GM13977 (cell line): ENCODE results near the gene TTC28.

Experiments used
- DNase-seq: peaks from one replicate; pipeline ENCODE4 v3.0.0; 2012; ENCODE audit warnings: low spot score
- CTCF ChIP-seq: IDR thresholded peaks from 2 replicates; pipeline ENCODE4 v1.5.1; 2012; ENCODE audit warnings: mild to moderate bottlenecking, control low read depth; ENCODE audit not compliant: insufficient read depth; ENCODE audit errors: extremely low read depth, missing control alignments
- in situ Hi-C: fragments of 300-500 bp; cut with MboI; formaldehyde crosslinking; loops from one replicate; pipeline ENCODE4 v1.12.0; 2022; ENCODE audit warnings: low sequenced_read_pairs, low pct_unique_long_range_greater_than_20kb, mixed read lengths, inconsistent platforms; ENCODE audit not compliant: unreplicated experiment

Gene TTC28

DNA sequence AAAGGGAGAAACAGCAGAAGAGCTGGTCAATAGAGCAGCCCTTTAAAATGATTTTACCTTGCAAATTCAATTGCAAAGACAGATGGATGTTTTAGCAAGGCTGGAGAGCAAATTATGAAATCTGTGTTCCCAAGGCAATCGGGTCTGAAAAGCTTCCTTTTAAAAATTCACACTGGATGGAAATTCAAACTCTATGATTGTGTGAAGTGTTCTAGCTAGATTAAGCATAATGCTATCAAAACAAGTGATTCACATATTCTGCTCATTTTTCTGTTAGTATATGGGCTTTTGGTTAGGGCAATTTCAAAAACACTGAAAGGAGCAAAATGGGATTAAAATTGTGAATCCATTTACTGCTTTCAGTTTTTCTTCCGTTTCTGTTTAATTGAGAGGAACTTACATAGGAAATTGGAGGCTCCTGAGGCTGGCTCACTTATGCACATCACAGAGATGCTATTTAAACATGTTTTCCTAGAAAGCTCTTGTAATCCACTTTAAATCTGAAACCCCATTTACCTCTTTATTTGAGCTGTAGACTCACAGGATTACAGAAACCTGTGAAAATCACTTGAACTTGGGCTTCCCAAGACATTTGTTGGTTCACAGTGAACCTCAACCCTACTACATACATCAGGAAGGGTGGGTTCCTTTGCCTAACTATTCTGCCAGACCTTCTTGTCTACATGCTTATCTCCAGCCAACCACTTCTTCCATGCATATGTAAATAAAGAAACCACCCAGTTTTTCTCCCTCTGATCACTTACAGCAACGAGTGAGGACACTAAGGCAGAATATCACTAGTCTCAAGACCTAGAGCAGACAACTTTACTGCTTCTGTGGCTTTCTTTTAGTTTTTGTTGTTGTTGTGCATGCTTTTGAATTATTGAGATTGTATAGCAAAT is 558.7 kb downstream of the TTC28 start:
- TF ChIP-seq CTCF, result no peak
- no peak for DNase-seq
- in situ Hi-C loops, result no loop called here

GRCh38 chr22:28118957-28119631 is 560.5 kb downstream of the TTC28 start:
- TF ChIP-seq CTCF, result no peak
- no peak for DNase-seq
- in situ Hi-C loops, result no loop called here

DNA sequence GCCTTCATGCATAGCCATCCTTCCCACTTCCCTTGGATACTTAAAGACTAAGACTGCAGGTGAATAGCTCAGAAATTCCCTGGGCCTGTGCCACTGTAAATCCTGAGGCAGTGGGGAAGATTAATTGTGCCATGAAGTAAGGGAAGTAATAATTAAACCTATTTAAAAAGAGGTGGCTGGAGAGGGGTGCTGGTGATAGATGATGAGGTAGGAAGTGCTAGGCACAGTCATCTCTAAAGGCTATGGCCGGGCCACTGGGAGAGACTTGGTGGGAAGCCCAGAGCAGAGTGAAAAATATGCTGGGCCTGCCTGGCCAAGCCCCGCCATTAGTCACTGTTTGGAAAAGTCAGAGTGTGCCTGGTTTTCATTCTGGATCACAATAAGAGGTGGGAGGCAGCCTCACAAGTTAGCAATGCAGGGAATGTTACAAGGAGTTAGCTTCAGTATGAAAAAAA is 563.4 kb downstream of the TTC28 start:
- in situ Hi-C loops, result no loop called here

GRCh38 chr22:28115426-28115825 is 564.2 kb downstream of the TTC28 start:
- DNase-seq, result no peak
- in situ Hi-C loops, result no loop called here
- no peak for TF ChIP-seq CTCF

More for the DNA sequence above, 563.4 kb downstream of the TTC28 start:
- TF ChIP-seq CTCF, result no peak
- no peak for DNase-seq

- peak; percentile 12 for DNase-seq
- in situ Hi-C loops, result no loop called here
Measured at GRCh38 chr22:28112548-28113043, 567.0 kb downstream of the TTC28 start.

More at GRCh38 chr22:28112548-28113043, 567.0 kb downstream of the TTC28 start:
- TF ChIP-seq CTCF, result peak; percentile 39
